ENCODE results near the gene SMC3. TPM values are rescaled to one million over a fixed set of nuclear protein-coding genes. Genes with fewer than 3 reads are reported as not detected.

Gene SMC3
- total RNA-seq, 6 experiments from 2014 or later: 26.0 to 40.5 (median 38.0) TPM

GRCh38 chr10:110577056-110577455 lies 9.6 kb downstream of the SMC3 start:
- Mint-ChIP-seq H3K4me3 (no peak overlapping the region), H3K27me3 (ENCODE audit: insufficient read depth) (no peaks in the 10 kb centered on the region), H3K36me3 (ENCODE audit: low read depth) (peaks cover 26% of the 10 kb centered on the region), H3K27ac (peak overlapping the region; percentile 42; the same call in 1 of the 2 replicates), H3K9me3 (no peaks in the 10 kb centered on the region), H3K4me1 (ENCODE audit: low read depth) (peaks cover 38% of the 10 kb centered on the region)
- no peak for DNase-seq
- TF ChIP-seq CTCF (IDR thresholded peaks at IDR 0.05): no peak

- TF ChIP-seq CTCF (IDR thresholded peaks at IDR 0.05): no peak
These were observed 16.5 kb downstream of the SMC3 start for GRCh38 chr10:110584006-110584405.

GRCh38 chr10:110591760-110592159 lies 24.3 kb downstream of the SMC3 start:
- H3K4me3 Mint-ChIP-seq: no peak overlapping the region
- no peak overlapping the region for H3K27ac Mint-ChIP-seq
- H3K27me3 Mint-ChIP-seq (ENCODE audit: insufficient read depth): no peaks in the 10 kb centered on the region
- no peaks in the 10 kb centered on the region for H3K4me1 Mint-ChIP-seq (ENCODE audit: low read depth)
- no peak for DNase-seq
- no peaks in the 10 kb centered on the region for H3K9me3 Mint-ChIP-seq
- no peak for TF ChIP-seq CTCF (IDR thresholded peaks at IDR 0.05)
- H3K36me3 Mint-ChIP-seq (ENCODE audit: low read depth): peaks cover 18% of the 10 kb centered on the region

More at GRCh38 chr10:110584006-110584405, 16.5 kb downstream of the SMC3 start:
- DNase-seq: no peak
- Mint-ChIP-seq H3K4me1 (ENCODE audit: low read depth) (no peaks in the 10 kb centered on the region), H3K4me3 (no peak overlapping the region), H3K36me3 (ENCODE audit: low read depth) (peaks cover 34% of the 10 kb centered on the region), H3K9me3 (no peaks in the 10 kb centered on the region), H3K27me3 (ENCODE audit: insufficient read depth) (no peaks in the 10 kb centered on the region), H3K27ac (no peak overlapping the region)

GRCh38 chr10:110597476-110597875 lies 30.0 kb downstream of the SMC3 start:
- Mint-ChIP-seq H3K4me3 (no peak overlapping the region), H3K27ac (no peak overlapping the region), H3K4me1 (ENCODE audit: low read depth) (no peaks in the 10 kb centered on the region), H3K36me3 (ENCODE audit: low read depth) (peaks cover 31% of the 10 kb centered on the region), H3K27me3 (ENCODE audit: insufficient read depth) (no peaks in the 10 kb centered on the region), H3K9me3 (no peaks in the 10 kb centered on the region)
- no peak for DNase-seq
- TF ChIP-seq CTCF (IDR thresholded peaks at IDR 0.05): no peak

GRCh38 chr10:110600487-110601101 lies 33.1 kb downstream of the SMC3 start:
- no peaks in the 10 kb centered on the region for H3K27me3 Mint-ChIP-seq (ENCODE audit: insufficient read depth)
- no peak overlapping the region for H3K27ac Mint-ChIP-seq
- peak; percentile 47 for DNase-seq
- no peaks in the 10 kb centered on the region for H3K4me1 Mint-ChIP-seq (ENCODE audit: low read depth)
- no peak overlapping the region for H3K4me3 Mint-ChIP-seq
- no peaks in the 10 kb centered on the region for H3K9me3 Mint-ChIP-seq
- peak; percentile 83 for TF ChIP-seq CTCF (IDR thresholded peaks at IDR 0.05)
- H3K36me3 Mint-ChIP-seq (ENCODE audit: low read depth): peaks cover 42% of the 10 kb centered on the region
